Measurements from ENCODE around the gene RELCH.

DNA sequence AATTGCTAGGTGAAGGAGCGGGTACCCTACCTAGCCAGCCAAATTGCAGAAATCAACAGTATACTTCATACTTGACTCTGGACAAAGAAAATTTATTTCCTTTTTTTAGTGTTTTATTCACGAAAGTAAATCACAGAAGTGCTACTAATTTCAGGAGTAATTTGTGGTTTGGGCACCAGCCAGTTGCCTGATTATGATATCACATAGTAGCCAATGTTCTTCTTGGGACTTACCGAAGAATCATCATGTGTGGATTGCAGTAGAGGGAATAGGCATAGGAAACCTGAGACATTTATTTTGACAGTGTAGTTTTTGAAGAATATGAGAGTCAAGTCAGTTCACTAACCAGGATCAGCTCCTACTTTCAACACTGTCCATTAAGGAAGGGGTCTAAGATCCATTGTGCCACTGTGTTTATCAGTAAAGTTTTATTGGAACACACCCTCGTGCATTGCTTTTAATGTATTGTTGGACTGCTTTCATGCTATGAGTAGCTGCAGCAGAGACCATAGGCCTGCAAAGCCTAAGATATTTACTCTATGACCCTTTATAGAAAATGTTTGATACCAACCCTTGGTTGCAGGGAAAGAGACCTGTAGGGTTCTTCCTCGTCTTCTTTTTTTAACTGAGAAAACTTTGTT is 170.1 kb downstream of the RELCH start:
- TF ChIP-seq, protein P1, sequence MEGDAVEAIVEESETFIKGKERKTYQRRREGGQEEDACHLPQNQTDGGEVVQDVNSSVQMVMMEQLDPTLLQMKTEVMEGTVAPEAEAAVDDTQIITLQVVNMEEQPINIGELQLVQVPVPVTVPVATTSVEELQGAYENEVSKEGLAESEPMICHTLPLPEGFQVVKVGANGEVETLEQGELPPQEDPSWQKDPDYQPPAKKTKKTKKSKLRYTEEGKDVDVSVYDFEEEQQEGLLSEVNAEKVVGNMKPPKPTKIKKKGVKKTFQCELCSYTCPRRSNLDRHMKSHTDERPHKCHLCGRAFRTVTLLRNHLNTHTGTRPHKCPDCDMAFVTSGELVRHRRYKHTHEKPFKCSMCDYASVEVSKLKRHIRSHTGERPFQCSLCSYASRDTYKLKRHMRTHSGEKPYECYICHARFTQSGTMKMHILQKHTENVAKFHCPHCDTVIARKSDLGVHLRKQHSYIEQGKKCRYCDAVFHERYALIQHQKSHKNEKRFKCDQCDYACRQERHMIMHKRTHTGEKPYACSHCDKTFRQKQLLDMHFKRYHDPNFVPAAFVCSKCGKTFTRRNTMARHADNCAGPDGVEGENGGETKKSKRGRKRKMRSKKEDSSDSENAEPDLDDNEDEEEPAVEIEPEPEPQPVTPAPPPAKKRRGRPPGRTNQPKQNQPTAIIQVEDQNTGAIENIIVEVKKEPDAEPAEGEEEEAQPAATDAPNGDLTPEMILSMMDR (conservative IDR thresholded peaks at IDR 0.05): no peak
- no peak for TF ChIP-seq ZFX (IDR thresholded peaks at IDR 0.05)

All from C4-2B (cell line).